UCSD-AML1 (cell line): ENCODE measurements around the gene NR5A2.
A peak's percentile ranks its signal among the peaks of the same experiment; 100 is the strongest.
"Not testable (repeated sequence)": the region's sequence is repeated elsewhere in the genome, so short reads cannot be mapped to it uniquely, and the experiment has no call there.

ENCODE experiments used
- DNase-seq: peaks from one replicate; lab custom pipeline; 2025; ENCODE audit not compliant: unreplicated experiment; lab: John Stamatoyannopoulos, UW

NR5A2 gene

DNA sequence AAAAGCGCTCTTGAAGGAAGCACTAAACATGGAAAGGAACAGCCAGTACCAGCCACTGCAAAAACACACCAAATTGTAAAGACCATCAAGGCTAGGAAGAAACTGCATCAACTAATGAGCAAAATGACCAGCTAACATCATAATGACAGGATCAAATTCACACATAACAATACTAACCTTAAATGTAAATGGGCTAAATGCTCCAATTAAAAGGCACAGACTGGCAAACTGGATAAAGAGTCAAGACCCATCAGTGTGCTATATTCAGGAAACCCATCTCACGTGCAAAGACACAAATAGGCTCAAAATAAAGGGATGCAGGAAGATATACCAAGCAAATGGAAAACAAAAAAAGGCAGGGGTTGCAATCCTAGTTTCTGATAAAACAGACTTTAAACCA lies 159.8 kb downstream of the NR5A2 start:
- not testable (repeated sequence) for DNase-seq

- DNase-seq = no peak
These were observed 164.5 kb downstream of the NR5A2 start for GRCh38 chr1:200191993-200192392.

DNA sequence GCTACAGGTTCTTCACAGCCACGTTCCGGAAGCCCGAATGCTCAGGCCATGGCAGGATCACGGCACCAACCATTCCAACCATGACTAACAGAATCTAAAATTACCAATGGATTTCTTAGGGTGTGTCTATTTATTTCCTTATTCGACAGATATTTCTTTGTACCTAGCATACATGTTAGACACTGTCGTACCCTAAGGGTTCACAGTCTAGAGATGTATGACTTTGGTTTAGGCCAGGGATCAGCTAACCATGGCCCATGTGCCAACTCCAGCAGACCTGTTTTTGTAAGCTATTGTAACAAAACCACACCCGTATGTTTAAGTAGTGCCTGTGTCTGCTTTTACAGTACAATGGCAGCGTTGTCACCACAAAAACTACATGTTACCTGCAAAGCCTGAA lies 167.0 kb downstream of the NR5A2 start:
- no peak for DNase-seq

DNA sequence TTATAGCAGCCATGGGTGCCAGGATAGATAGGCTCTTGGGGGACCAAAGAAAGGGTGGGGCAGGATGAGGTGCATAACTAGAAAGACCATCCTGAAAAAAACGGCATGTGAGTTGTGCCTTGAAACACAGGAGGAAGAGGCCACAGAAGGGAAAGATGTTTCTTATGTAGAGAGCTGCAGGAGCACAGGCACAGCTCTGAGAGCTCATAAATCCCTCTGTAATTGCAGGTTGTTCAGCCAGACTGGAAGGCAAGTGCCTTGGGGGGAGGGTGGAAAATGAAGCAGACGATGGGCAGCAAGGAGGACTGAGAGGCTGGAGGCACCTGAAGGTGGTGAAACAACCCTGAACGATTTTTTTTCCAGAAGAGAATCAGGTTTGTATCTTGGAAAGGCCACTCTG lies 170.7 kb downstream of the NR5A2 start:
- DNase-seq = no peak

GRCh38 chr1:200205216-200205995 lies 177.9 kb downstream of the NR5A2 start:
- no peak for DNase-seq

- DNase-seq = no peak
These were observed 178.8 kb downstream of the NR5A2 start for GRCh38 chr1:200206340-200206739.

DNA sequence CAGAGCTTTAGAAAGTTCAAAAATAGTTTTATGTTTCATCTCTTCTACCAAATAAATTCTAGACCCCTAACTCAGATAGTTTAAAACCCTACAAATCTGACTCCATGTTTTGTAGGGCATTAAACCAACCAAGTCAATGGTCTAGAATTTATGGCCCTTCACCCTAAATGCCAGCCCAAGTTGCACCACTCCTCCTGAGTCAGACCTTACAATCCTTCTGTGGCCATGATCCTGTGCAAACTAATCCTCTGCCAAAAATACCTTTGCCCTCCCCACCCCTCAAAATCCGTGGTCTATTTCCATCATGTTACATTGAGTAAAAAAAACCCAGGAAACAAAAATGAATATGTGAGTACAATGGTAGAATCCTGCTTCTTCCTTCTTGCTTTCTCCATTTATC lies 179.3 kb downstream of the NR5A2 start:
- DNase-seq = no peak

GRCh38 chr1:200207711-200208126 lies 180.2 kb downstream of the NR5A2 start:
- DNase-seq = no peak

DNA sequence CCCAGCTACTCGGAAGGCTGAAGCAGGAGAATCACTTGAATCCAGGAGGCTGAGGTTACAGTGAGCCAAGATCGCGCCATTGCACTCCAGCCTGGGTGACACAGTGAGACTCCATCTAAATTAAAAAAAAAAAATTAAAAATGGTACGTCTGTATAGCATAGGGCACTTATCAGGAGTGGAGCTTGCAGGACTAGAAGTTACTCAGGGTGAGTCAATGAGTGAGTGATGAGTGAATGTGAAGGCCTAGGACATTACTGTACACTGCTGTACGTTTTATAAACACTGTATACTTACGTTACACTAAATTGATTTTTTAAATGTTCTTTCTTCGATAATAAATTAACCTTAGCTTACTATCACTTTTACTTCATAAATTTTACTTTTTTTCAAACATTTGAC lies 183.6 kb downstream of the NR5A2 start:
- DNase-seq = no peak

GRCh38 chr1:200213392-200213791 lies 185.9 kb downstream of the NR5A2 start:
- DNase-seq = no peak

DNA sequence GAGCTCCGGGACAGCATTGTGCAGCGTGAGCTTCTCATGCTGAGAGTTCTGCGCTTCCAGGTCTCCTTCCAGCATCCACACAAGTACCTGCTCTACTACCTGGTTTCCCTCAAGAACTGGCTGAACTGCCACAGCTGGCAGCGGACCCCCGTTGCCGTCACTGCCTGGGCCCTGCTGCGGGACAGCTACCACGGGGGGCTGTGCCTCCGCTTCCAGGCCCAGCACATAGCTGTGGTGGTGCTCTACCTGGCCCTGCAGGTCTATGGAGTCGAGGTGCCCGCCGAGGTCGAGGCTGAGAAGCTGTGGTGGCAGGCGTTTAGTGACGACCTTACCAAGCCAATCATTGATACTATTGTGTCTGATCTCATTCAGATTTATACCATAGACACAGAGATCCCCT lies 186.4 kb downstream of the NR5A2 start:
- DNase-seq = no peak

DNA sequence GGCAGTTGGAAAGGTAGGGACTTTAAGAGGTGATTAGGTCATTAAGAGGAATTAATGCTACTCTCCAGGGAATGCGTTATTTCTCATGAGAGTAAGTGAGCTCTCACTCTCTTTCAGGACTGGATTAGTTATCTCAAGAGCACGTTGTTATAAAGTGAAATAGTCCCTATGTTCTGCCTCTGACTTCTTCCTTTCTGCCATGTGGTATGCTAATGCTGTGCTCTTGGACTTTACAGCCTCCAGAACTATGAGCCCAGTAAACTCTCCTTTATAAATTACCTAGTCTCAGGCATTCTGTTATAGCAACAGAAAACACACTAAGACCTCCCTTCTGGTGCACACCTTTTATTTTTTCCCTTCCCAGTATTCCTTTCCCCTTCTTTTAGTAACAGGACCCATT lies 187.8 kb downstream of the NR5A2 start:
- DNase-seq = no peak

GRCh38 chr1:200217703-200218102 lies 190.2 kb downstream of the NR5A2 start:
- DNase-seq = no peak

GRCh38 chr1:200221614-200222282 lies 194.2 kb downstream of the NR5A2 start:
- no peak for DNase-seq

DNA sequence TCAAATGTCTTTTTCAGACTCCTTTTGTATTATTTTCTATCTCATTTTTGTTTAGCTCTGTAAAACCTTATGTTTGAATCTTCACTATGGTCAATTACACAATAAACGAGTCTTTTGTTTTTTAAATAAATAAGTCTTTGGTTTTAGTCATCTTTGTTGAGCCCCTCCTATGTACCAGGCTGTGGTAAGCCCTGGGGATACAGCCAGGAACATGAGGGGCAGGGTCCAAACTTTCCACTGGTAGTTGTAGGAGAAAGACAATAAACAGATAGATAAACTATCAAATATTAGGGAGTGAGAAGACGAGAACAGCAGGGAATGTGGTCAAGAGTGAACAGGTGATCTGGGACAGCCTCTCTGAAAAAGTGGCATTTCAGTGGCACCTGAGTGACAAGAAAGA lies 195.7 kb downstream of the NR5A2 start:
- no peak for DNase-seq

DNA sequence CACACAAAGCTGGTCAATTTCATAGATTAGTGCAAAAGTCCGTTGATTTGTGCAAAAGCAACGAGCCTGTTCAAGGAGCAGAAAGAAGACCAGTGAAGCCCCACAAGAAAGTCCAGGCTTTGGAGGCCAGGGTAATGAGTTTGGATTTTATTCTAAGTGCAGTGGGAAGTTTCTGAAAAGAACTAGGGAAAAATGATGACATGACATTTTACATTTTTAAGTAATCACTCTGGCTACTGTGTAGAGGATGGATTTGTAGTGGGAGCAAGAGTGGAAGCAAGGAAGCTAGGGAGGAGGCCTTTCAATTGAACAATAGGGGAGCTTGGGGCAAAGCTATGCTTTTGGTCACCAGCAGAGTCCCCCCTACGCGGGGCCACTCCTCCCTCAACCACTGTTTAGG lies 196.1 kb downstream of the NR5A2 start:
- no peak for DNase-seq

DNA sequence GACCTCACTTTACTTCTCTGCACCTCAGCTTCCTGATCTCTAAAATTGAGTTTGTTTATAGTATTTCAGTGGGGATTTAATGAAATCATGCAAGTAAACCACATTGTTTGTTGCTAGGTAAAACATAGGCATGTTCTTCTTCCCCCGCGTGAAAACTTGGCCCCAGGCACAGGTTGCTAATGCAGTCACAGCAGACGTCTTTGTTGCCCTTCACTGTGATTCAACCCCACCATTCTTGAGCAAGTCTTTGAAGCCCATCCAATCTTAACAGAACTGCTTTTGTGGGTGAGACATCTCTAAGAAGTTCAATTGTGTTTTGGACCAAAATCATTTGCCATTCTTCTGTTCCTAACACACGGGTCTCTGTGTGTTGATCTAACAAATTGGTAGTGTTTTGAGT lies 196.8 kb downstream of the NR5A2 start:
- DNase-seq = no peak

DNA sequence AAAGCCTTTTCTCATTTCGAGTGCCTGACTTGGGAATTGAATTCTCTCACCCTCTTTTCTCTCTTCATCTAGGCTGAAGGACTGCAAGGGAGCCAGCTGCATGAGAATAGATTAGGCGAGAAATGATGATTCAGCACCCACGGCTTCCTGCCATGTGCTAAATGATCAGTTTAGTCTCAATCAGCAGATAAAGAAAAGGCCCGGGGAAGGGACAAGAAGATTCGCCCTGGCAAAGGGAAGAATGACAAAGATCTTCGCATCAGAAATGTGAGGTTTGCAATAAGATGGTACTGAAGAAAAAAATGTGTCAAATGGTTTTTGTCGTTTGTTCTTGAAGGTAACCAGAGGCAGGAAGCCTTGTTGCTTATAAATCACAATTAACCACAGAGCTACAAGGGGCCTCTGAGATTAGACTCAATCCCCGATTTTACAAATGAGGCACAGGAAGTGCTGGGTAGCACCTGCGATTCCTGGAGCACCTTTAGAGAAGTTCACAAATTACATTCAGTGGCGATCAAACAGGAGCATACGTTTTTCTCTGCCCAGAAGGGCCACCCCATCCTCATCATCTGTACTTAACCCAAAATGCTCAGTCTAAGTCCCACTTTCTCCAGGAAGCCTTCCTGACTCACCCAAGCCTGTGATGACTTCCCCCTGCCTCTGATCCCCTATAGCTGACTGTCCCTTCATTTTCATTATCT lies 198.9 kb downstream of the NR5A2 start:
- peak; percentile 39 for DNase-seq

- DNase-seq = no peak
These were observed 199.4 kb downstream of the NR5A2 start for GRCh38 chr1:200226969-200227303.
